ENCODE measurements around the gene RTF1. TPM values are rescaled to one million over a fixed set of nuclear protein-coding genes. Genes with fewer than 3 reads are reported as not detected.
"Not testable (repeated sequence)": the region's sequence is repeated elsewhere in the genome, so short reads cannot be mapped to it uniquely, and the experiment has no call there.

RTF1 gene
- total RNA-seq, 1 donor from 2014 or later, result 12.5 TPM

DNA sequence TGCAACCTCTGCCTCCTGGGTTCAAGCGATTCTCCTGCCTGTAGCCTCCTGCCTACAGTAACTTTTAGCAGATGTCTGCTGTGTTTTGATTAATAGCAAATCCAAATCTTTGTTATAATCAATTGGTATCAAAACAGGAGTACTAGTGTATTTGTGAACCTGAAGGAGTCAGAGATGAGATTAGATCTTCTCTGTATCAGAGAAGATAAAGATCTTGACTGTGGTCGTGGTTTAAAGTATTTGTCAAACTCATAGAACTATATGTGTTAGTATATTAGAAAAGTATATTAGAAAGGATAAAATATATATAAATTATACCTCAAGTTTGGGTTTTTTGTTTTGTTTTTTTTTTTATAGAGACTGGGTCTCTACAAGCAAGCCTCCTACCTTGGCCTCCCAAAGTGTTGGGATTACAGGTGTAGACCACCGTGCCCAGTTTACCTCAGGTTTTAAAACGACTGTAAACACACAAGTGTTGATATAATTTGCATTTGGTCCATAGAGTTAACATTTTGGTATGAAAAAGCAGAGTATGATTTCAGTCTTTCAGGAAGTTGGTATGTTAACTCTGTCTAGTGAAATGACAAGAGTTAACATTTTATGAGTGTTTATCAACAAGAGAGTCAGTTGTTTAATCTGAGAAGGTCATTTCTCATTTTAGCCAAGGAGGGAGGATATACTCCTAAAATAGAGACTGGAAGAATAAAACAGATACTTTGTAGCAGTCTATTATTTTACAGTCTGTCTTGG is 18.3 kb downstream of the RTF1 start:
- no peak for DNase-seq (ENCODE audit: low read depth in 2 of 2)

DNA sequence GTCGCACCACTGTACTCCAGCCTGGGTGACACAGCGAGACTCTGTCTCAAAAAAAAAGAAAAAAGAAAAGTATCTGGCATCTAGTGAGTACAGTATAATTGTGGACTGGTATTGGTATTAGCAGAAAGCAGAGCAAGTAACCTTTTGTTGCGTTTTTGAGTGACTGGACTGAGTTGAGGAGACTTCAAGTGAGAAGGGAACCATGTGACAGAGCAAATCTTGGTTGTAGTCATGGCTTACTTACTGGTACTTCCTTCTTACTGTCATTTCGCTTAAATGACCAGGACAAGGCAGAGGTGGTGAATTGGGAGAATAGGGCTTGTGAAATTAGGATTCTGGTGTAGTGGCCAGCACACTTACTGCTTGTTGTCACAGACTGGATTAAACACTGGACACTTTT is 20.6 kb downstream of the RTF1 start:
- DNase-seq (ENCODE audit: low read depth in 2 of 2), result no peak

DNA sequence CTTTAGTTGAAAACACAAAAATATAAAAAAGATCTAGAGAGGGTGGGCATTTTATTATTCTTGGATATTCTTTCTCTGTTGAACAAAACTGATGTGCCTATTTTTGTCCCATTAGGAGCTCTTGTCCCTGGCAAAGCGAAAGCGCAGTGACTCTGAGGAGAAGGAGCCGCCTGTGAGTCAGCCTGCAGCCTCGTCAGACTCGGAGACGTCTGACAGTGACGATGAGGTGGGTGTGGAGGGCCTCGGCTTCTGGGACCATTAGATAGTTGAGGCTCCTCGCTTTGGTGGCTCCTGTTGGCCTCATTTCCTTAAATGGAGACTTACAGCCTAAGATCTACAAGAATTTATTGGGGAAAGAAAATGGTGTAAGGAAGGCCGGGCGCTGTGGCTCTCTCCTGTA is 21.3 kb downstream of the RTF1 start:
- DNase-seq (ENCODE audit: low read depth in 2 of 2), result peak in 1 of 2 donors; percentile 20

- DNase-seq (ENCODE audit: low read depth in 2 of 2), result peak in 1 of 2 donors; percentile 12
Measured at GRCh38 chr15:41438745-41439144, 21.9 kb downstream of the RTF1 start.

DNA sequence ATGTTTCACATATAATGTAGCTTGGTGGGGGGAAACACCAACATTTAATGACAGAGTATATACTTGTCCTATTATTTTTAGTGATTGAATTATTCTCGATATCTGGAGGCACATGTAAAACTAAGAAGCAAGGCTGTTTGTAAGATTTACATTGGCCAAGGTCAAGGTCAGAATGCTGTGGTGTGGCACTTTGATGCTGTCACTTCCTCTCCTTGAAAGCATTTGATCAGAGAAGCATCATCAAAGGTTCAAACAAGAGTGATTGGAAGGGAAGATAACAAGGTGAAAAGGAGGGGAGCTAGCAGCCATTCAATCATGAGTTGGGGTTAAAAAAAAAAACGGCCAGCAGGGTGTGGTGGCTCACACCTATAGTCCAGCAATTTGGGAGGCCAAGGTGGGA is 26.4 kb downstream of the RTF1 start:
- peak in 1 of 2 donors; percentile 21 for DNase-seq (ENCODE audit: low read depth in 2 of 2)

- no peak for DNase-seq (ENCODE audit: low read depth in 2 of 2)
Measured at GRCh38 chr15:41445399-41445798, 28.5 kb downstream of the RTF1 start.

DNA sequence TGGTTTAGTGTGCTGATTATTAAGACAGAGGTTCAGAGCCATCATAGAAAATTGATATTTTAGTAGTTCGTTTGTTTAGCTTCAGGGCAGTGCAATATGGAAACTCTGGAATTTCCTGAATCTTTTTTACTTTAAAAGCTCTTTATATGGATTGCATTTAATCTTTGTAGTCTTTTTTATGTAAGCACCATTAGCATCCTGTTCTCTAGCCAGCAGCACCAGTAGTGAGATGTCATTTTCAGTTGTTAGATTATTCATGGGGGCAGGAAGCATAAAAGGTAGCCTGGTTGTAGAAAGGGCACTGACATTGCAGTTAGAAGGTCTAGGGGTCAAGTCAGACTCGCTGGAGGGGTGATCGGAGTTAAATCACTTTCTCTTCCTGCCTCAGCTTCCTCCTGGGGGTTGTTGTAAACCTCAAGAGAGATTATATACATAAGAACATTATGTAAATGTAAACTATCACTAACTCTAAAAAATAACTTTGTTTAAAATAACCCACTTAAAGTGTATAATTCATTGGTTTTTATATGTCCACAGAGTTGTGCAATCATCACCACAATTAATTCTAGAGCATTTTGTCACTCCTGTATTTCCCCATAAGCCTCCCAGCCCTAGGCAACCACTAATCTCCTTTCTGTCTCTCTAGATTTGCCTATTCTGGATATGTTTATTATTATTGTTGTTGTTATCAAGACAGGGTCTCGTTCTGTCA is 45.3 kb downstream of the RTF1 start:
- peak in 1 of 2 donors; percentile 21 for DNase-seq (ENCODE audit: low read depth in 2 of 2)

GRCh38 chr15:41464889-41465580 is 48.1 kb downstream of the RTF1 start:
- DNase-seq (ENCODE audit: low read depth in 2 of 2), result no peak

DNA sequence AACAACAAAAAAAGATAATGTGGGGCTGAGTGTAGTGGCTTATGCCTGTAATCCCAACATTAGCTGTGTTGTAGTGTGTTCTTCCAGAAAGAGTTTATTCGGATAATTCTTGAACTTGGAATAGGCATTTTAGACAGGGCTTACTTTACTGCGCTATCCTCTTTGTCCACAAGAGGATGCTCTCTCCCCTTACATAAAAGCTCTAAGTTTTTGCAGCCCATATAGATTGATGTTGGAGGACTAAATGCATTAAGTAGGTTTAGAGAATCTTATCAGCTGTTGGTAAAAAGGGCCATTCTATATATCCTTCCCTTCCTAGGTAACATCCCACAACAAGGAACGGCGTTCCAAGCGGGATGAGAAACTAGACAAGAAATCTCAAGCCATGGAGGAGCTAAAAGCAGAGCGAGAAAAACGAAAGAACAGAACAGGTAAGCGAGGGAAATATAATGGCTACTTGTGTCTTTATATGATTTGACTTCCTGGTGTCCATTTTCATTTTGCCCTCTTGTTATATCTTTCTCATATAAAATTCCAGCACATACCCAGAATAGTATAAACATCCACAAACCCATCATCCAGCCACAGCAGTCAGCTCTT is 49.0 kb downstream of the RTF1 start:
- peak; percentile 77 to 78 for DNase-seq (ENCODE audit: low read depth in 2 of 2)

GRCh38 chr15:41466711-41467110 is 49.8 kb downstream of the RTF1 start:
- DNase-seq (ENCODE audit: low read depth in 2 of 2), result no peak

GRCh38 chr15:41469644-41470043 is 52.7 kb downstream of the RTF1 start:
- not testable (repeated sequence) for DNase-seq (ENCODE audit: low read depth in 2 of 2)

DNA sequence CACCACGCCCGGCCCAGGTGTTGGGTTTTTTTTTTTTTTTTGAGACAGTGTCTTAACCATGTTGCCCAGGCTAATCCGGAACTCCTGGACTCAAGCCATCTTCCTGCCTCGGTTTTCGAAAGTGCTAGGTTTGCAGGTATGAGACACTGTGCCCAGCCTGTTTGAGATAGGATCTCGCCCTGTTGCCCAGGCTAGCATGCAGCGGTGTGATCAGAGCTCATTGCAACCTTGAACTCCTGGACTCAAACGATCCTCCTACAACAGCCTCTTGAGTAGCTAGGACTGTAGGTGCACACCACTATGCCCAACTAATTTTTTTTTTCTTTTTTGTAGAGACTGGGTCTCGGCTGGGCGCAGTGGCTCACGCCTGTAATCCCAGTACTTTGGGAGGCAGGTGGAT is 56.5 kb downstream of the RTF1 start:
- DNase-seq (ENCODE audit: low read depth in 2 of 2), result no peak

DNA sequence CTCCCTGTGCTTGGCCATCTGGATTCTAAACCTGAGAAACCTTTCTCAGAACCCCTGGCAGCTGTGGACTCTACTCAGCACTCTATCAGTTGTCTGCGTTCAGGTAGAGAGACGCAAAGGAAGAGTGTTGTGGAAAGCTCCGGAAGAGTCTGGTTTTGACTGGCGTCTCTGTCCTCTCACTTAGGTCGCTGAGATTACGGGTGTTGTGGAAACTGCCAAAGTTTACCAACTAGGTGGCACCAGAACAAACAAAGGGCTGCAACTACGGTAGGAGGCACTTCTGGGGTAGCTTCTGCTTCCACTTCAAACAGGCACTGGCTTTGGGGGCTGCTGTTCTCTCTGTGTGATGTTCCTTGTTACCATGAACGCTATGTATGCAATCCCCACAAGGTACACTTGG is 57.5 kb downstream of the RTF1 start:
- DNase-seq (ENCODE audit: low read depth in 2 of 2), result no peak

- DNase-seq (ENCODE audit: low read depth in 2 of 2), result no peak
Measured at GRCh38 chr15:41474941-41475340, 58.0 kb downstream of the RTF1 start.

DNA sequence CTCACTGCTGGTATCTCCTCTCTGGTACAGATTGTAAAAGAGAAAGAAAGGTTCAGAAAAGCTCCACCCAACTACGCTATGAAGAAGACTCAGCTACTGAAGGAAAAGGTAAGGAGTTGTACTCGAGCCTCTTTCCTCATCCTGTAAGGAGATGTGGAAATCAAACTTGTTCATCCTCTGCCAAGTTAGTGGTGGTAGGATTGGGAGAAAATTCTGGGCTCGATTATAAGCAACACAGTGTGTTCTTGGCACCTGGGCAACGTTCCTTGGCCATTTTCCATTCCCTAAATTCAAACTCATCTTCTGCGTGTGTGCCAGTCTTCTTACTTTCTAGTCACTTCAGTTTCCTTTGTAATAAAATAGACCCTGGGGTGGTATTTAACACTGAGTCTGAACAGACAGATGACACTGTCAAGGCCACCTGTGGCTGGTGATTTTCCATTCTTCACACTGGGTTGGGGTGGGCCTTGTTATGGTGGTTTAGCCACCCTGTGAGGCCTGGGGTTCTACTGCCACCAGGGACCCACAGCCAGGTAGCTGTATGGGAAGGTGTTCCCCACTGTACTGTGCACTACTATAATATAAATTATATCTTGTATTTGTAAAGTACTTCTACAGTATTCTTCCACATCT is 59.6 kb downstream of the RTF1 start:
- no peak for DNase-seq (ENCODE audit: low read depth in 2 of 2)

- no peak for DNase-seq (ENCODE audit: low read depth in 2 of 2)
Measured at GRCh38 chr15:41480396-41481140, 63.7 kb downstream of the RTF1 start.

DNA sequence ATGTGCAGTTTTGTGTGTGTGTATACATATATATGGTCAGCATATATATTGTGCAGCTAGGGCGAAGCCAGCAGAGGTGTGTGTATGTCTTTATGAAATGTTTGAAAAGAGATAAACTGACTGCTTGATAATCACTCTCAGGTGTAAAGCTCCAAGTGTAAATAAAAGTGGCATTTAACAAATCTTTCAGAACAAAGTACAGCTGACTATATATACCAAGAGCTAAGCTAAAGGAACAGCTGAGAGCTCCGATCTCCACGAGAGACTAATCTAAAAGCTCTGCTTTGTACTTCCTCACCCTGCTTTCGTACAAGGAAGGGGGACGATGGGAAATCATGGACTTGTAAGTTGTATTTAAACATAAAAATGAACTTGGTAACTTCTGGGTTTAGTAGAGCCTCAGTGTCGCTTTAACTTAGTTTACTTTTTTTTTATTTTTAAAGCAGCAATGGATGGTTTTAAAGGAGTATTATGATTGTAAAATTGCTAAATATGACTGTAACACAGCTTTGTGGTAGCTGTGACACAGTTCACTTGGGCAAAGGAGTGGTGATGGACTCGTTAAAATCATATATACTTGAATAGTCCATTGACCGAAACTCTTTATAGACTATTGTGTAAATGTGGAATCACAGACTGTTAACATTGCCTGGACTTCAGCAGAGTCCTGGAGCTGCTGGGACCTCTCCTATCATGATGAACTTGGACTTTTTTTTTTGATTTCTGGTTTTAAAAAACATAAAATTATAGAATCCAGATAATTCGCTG is 65.4 kb downstream of the RTF1 start:
- DNase-seq (ENCODE audit: low read depth in 2 of 2), result no peak

DNA sequence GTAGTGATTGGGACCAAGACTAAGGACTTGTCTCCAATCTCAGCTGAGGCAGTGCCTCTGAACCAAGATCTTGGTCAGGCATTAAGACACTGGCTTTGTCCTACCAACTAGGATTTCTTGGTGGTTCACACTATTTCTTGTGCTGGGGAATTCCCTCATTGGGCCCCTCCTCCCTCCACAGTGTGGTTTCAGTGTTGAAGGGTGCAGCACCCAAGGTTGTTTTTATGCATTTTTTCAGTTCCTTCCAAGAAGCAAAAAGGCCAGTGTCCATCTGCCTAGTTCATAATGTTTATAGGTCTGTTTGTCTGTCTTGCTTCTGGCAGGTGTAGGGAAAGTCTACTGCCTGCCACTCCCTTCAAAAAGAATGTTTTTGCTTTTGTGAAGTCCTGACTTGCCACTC is 66.2 kb downstream of the RTF1 start:
- DNase-seq (ENCODE audit: low read depth in 2 of 2), result no peak

DNA sequence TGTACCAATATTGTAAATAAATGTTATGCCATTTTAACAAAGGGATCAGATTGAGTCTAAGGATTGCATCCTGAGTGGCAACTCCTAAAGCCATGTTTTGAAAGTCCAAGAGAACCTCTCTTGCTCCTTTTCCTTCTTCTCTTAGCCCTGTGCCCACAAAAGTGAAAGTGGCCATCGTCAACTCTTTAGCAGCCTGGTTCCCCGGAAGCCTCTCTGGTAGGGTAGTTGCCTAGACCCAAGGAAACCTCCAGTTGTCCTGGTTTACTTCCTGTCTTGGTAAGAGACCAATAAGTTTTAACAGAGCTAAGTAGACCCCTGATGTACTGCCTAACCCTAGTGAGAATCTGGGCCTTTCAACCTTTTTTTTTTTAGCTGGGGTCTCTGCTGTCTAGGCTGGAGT is 66.6 kb downstream of the RTF1 start:
- DNase-seq (ENCODE audit: low read depth in 2 of 2), result no peak

All from lung microvascular endothelial cell (primary cell).